ENCODE measurements around the gene ZC3H12A.

The ZC3H12A gene

GRCh38 chr1:37474046-37474696, at the start of gene ZC3H12A:
TSS of gene ZC3H12A (plus strand) at chr1:37474580. CDS start at chr1:37475497, 917 bp downstream.
- Histone ChIP-seq H3K27me3 (ENCODE audit: control insufficient read depth, insufficient read depth, low read length) (no peaks in the 10 kb centered on the region), H3K9me3 (ENCODE audit: control insufficient read depth, low read length) (no peaks in the 10 kb centered on the region), H3K27ac (peak within 1 kb of the TSS; percentile 49), H3K4me2 (ENCODE audit: low read length) (peak within 1 kb of the TSS; percentile 96), H3K79me2 (no peaks in the 10 kb centered on the region), H3K4me1 (peaks cover 2% of the 10 kb centered on the region), H2AFZ (peak within 1 kb of the TSS; percentile 90), H3K4me3 (ENCODE audit: low read depth, low read length) (peak within 1 kb of the TSS; percentile 91), H3K36me3 (ENCODE audit: control insufficient read depth, insufficient read depth, low read length) (no peaks in the 10 kb centered on the region), H3K9ac (no peak within 1 kb of the TSS)
- no peak for TF ChIP-seq CTCF (IDR thresholded peaks at IDR 0.05)

- Histone ChIP-seq H2AFZ (no peak overlapping the region), H3K4me2 (ENCODE audit: low read length) (no peak overlapping the region), H3K27me3 (ENCODE audit: control insufficient read depth, insufficient read depth, low read length) (no peaks in the 10 kb centered on the region), H3K36me3 (ENCODE audit: control insufficient read depth, insufficient read depth, low read length) (no peaks in the 10 kb centered on the region), H3K79me2 (no peaks in the 10 kb centered on the region), H3K9ac (no peak overlapping the region), H3K9me3 (ENCODE audit: control insufficient read depth, low read length) (no peaks in the 10 kb centered on the region), H3K4me3 (ENCODE audit: low read depth, low read length) (no peak overlapping the region), H3K4me1 (no peaks in the 10 kb centered on the region), H3K27ac (no peak overlapping the region)
- TF ChIP-seq CTCF (IDR thresholded peaks at IDR 0.05): no peak
Observed at GRCh38 chr1:37425221-37425620, 49.2 kb upstream of the ZC3H12A start.

GRCh38 chr1:37429029-37429428, 45.4 kb upstream of the ZC3H12A start:
- Histone ChIP-seq H3K9ac (no peak overlapping the region), H3K36me3 (ENCODE audit: control insufficient read depth, insufficient read depth, low read length) (no peaks in the 10 kb centered on the region), H3K27me3 (ENCODE audit: control insufficient read depth, insufficient read depth, low read length) (no peaks in the 10 kb centered on the region), H2AFZ (no peak overlapping the region), H3K4me1 (no peaks in the 10 kb centered on the region), H3K4me3 (ENCODE audit: low read depth, low read length) (no peak overlapping the region), H3K27ac (no peak overlapping the region), H3K9me3 (ENCODE audit: control insufficient read depth, low read length) (no peaks in the 10 kb centered on the region), H3K4me2 (ENCODE audit: low read length) (no peak overlapping the region), H3K79me2 (no peaks in the 10 kb centered on the region)
- no peak for TF ChIP-seq CTCF (IDR thresholded peaks at IDR 0.05)

GRCh38 chr1:37430103-37430985, 44.0 kb upstream of the ZC3H12A start:
- H3K27ac ChIP-seq: no peak overlapping the region
- H3K9me3 ChIP-seq (ENCODE audit: control insufficient read depth, low read length): no peaks in the 10 kb centered on the region
- H2AFZ ChIP-seq: no peak overlapping the region
- no peaks in the 10 kb centered on the region for H3K79me2 ChIP-seq
- H3K4me3 ChIP-seq (ENCODE audit: low read depth, low read length): no peak overlapping the region
- H3K27me3 ChIP-seq (ENCODE audit: control insufficient read depth, insufficient read depth, low read length): no peaks in the 10 kb centered on the region
- no peak overlapping the region for H3K4me2 ChIP-seq (ENCODE audit: low read length)
- no peak overlapping the region for H3K9ac ChIP-seq
- H3K36me3 ChIP-seq (ENCODE audit: control insufficient read depth, insufficient read depth, low read length): no peaks in the 10 kb centered on the region
- TF ChIP-seq CTCF (IDR thresholded peaks at IDR 0.05): no peak
- no peaks in the 10 kb centered on the region for H3K4me1 ChIP-seq
